ENCODE data around the gene RNF223.

GRCh38 chr1:1069056-1069710 is 4.9 kb downstream of the RNF223 start:
- no peak for TF ChIP-seq ISL1 (CRISPR knock-in tag; IDR thresholded peaks at IDR 0.05)
- no peak for TF ChIP-seq ZFP30 (CRISPR knock-in tag; IDR thresholded peaks at IDR 0.05)
- no peak for TF ChIP-seq TCF4 (CRISPR knock-in tag; IDR thresholded peaks at IDR 0.05; ENCODE audit: borderline replicate concordance)
- TF ChIP-seq ZNF70 (CRISPR knock-in tag; IDR thresholded peaks at IDR 0.05): no peak
- TF ChIP-seq ZNF8 (CRISPR knock-in tag; IDR thresholded peaks at IDR 0.05): no peak
- TF ChIP-seq TOX (CRISPR knock-in tag; IDR thresholded peaks at IDR 0.05; ENCODE audit: borderline replicate concordance): no peak
- no peak for TF ChIP-seq OSR1 (CRISPR knock-in tag; IDR thresholded peaks at IDR 0.05)
- no peak for TF ChIP-seq RARB (CRISPR knock-in tag; IDR thresholded peaks at IDR 0.05)

Measured in SK-N-SH treated with all-trans-retinoic acid at 6 μM for 48 hours (cell line).